Hepatocyte (in vitro differentiated cells): Measurements from ENCODE around the gene HLA-DMB. TPM values are rescaled to one million over a fixed set of nuclear protein-coding genes. Genes with fewer than 3 reads are reported as not detected.

ENCODE experiments used
- DNase-seq: peaks from one replicate; pipeline ENCODE4 v3.0.0-alpha.2; 2016; ENCODE audit warnings: low spot score
- H2AFZ ChIP-seq: fragments of 200-600 bp; sonication (generic); 2 replicates; pipeline ENCODE4 v1.6.0; 2016; ENCODE audit warnings: antibody characterized with exemption, mild to moderate bottlenecking
- H3K27ac ChIP-seq: fragments of 200-600 bp; sonication (generic); 2 replicates; pipeline ENCODE4 v1.5.1; 2016; ENCODE audit warnings: mild to moderate bottlenecking
- H3K27me3 ChIP-seq: fragments of 200-600 bp; sonication (generic); 2 replicates; pipeline ENCODE4 v1.6.1; 2016
- H3K36me3 ChIP-seq: fragments of 200-600 bp; sonication (generic); replicated peaks from 2 replicates; pipeline ENCODE4 v1.5.1; 2016; ENCODE audit warnings: low read depth; ENCODE audit not compliant: insufficient read depth
- H3K4me1 ChIP-seq: fragments of 200-600 bp; sonication (generic); 2 replicates; pipeline ENCODE4 v1.5.1; 2016; ENCODE audit warnings: mild to moderate bottlenecking, moderate library complexity; ENCODE audit not compliant: insufficient read depth
- H3K4me2 ChIP-seq: fragments of 200-600 bp; sonication (generic); 2 replicates; pipeline ENCODE4 v1.6.0; 2016
- H3K4me3 ChIP-seq: fragments of 200-600 bp; sonication (generic); 2 replicates; pipeline ENCODE4 v1.5.1; 2016; ENCODE audit warnings: mild to moderate bottlenecking
- H3K79me2 ChIP-seq: fragments of 200-600 bp; sonication (generic); 2 replicates; pipeline ENCODE4 v1.6.0; 2017; ENCODE audit warnings: mild to moderate bottlenecking
- H3K9me2 ChIP-seq: fragments of 200-600 bp; sonication (generic); replicated peaks from 2 replicates; pipeline ENCODE4 v1.6.0; 2017; ENCODE audit warnings: mild to moderate bottlenecking; ENCODE audit not compliant: insufficient read depth
- H3K9me3 ChIP-seq: fragments of 200-600 bp; sonication (generic); 2 replicates; pipeline ENCODE4 v1.5.1; 2016; ENCODE audit warnings: low read depth, mild to moderate bottlenecking
- H4K20me1 ChIP-seq: fragments of 200-600 bp; sonication (generic); 2 replicates; pipeline ENCODE4 v1.6.0; 2016; ENCODE audit warnings: mild to moderate bottlenecking; ENCODE audit not compliant: insufficient read depth, poor library complexity, severe bottlenecking
- EZH2 ChIP-seq: fragments of 200-600 bp; sonication (generic); IDR thresholded peaks from 2 replicates; pipeline ENCODE4 v1.6.1; 2016; ENCODE audit warnings: antibody characterized with exemption, mild to moderate bottlenecking, borderline replicate concordance
- EZH2phosphoT487 ChIP-seq: fragments of 200-600 bp; sonication (generic); IDR thresholded peaks from one replicate; pipeline ENCODE4 v1.6.1; 2018; ENCODE audit warnings: antibody characterized with exemption, mild to moderate bottlenecking, low read depth, moderate library complexity; ENCODE audit not compliant: unreplicated experiment, severe bottlenecking
- WGBS: methylation state at CpG from one replicate; pipeline ENCODE4 v1.1.6; 2016; ENCODE audit warnings: low lambda C conversion rate; ENCODE audit errors: missing lambda C conversion rate; 5-methylcytosine and 5-hydroxymethylcytosine counted together
- polyA plus RNA-seq: library from polyadenylated mRNA; unstranded; fragments of >200 nt; fragmentation: Nextera tagmentation; extraction: Ambion mirVana; gene quantifications from 2 replicates; pipeline ENCODE4 v1.2.1, GENCODE V29; 2016
- total RNA-seq: library from RNA; depleted of rRNA; stranded (reverse); fragments of >200 nt; gene quantifications from 2 replicates; pipeline ENCODE4 v1.2.3, GENCODE V29; 2014
- TF ChIP-seq, protein P1 (sequence below): fragments of 200-600 bp; sonication (generic); IDR thresholded peaks from 2 replicates; pipeline ENCODE4 v1.5.1; 2016; ENCODE audit warnings: antibody characterized with exemption, mild to moderate bottlenecking; ENCODE audit not compliant: poor library complexity

The HLA-DMB gene
- total and polyA plus RNA-seq, 2 experiments from 2014 or later, result 1.00 to 1.7 TPM

DNA sequence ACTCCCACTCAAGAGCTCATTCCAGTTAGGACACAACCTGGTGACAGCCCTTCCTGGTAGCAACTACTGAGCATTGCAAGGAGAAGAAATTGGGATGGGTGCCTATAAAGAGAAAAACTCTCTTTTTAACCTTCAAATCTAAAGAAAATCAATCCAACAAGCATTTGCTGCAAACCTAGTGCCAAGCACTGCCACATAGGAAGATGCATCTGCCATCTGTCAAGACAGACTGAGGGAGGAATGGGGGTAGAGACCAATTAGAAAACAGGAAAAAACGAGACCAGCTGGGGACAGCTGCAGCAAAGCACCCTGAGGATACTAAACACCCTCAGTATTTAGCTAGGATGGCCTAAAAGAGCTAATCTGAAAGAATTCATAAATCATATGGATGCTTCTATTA, 27.9 kb downstream of the HLA-DMB start:
- Histone ChIP-seq H3K27me3 (peaks cover 12% of the 10 kb centered on the region), H4K20me1 (no peaks in the 10 kb centered on the region), H3K4me1 (no peaks in the 10 kb centered on the region), H3K79me2 (no peaks in the 10 kb centered on the region), H3K9me3 (no peaks in the 10 kb centered on the region), H3K27ac (no peak overlapping the region), H3K36me3 (no peaks in the 10 kb centered on the region), H3K9me2 (no peaks in the 10 kb centered on the region), H2AFZ (no peak overlapping the region), H3K4me3 (no peak overlapping the region), H3K4me2 (no peak overlapping the region)
- TF ChIP-seq EZH2phosphoT487 (no peak), EZH2 (no peak)
- TF ChIP-seq, protein P1, sequence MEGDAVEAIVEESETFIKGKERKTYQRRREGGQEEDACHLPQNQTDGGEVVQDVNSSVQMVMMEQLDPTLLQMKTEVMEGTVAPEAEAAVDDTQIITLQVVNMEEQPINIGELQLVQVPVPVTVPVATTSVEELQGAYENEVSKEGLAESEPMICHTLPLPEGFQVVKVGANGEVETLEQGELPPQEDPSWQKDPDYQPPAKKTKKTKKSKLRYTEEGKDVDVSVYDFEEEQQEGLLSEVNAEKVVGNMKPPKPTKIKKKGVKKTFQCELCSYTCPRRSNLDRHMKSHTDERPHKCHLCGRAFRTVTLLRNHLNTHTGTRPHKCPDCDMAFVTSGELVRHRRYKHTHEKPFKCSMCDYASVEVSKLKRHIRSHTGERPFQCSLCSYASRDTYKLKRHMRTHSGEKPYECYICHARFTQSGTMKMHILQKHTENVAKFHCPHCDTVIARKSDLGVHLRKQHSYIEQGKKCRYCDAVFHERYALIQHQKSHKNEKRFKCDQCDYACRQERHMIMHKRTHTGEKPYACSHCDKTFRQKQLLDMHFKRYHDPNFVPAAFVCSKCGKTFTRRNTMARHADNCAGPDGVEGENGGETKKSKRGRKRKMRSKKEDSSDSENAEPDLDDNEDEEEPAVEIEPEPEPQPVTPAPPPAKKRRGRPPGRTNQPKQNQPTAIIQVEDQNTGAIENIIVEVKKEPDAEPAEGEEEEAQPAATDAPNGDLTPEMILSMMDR, result no peak
- WGBS, result 78% methylated on average over 1 of the region's 1 CpG
- no peak for DNase-seq

DNA sequence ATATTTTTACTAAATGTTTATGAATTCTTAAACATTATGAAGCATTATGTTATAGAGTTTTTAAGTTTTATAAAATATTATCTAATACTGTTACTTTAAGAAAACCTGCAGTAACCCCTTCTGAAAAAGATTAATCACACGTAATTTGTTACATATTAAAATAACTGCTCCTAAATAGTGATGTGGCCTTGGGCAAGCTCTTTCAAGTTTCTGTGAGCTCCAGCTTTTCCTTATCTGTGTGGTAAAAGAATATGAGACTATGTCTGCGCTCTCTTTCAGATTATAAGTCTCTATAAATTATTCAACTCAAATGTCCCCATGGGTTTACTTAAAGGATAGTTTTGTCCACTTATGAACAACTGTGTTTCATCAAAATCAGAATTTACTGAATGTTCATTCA, 31.9 kb downstream of the HLA-DMB start:
- Histone ChIP-seq H3K27me3 (peaks cover 4% of the 10 kb centered on the region), H3K9me3 (no peaks in the 10 kb centered on the region), H3K4me2 (no peak overlapping the region), H4K20me1 (no peaks in the 10 kb centered on the region), H3K4me3 (no peak overlapping the region), H3K27ac (no peak overlapping the region), H2AFZ (no peak overlapping the region), H3K9me2 (no peaks in the 10 kb centered on the region), H3K79me2 (no peaks in the 10 kb centered on the region), H3K36me3 (no peaks in the 10 kb centered on the region), H3K4me1 (no peaks in the 10 kb centered on the region)
- whole genome bisulfite sequencing, result 64% methylated on average over 2 of the region's 2 CpGs
- no peak for TF ChIP-seq EZH2phosphoT487
- TF ChIP-seq, protein P1, result no peak
- TF ChIP-seq EZH2, result no peak
- no peak for DNase-seq

DNA sequence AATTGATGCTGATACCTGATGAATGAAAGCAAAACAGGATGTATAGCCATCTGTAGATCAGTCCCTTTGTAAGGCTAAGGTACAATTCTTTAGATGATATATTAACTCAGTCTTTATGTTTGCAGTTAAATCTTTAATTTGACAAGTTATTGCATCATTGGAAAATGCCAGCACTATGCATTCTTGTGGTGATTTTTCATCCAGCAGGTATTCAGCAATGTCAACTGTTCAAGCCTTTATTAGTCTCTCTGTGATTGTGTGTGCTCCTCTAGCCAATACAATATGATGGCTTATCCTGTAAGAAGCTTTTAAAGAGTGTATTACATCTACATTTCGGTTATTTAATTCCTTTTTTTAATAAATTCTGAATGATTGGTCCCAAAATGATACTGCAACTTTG, 34.3 kb downstream of the HLA-DMB start:
- H3K27me3 ChIP-seq, result no peaks in the 10 kb centered on the region
- no peaks in the 10 kb centered on the region for H3K36me3 ChIP-seq
- no peak overlapping the region for H3K27ac ChIP-seq
- no peaks in the 10 kb centered on the region for H3K9me3 ChIP-seq
- H2AFZ ChIP-seq, result no peak overlapping the region
- no peak overlapping the region for H3K4me3 ChIP-seq
- H3K79me2 ChIP-seq, result no peaks in the 10 kb centered on the region
- no peak for DNase-seq
- no peaks in the 10 kb centered on the region for H3K9me2 ChIP-seq
- TF ChIP-seq EZH2phosphoT487 (no peak), EZH2 (no peak)
- no peaks in the 10 kb centered on the region for H4K20me1 ChIP-seq
- H3K4me1 ChIP-seq, result no peaks in the 10 kb centered on the region
- 71% methylated on average over 1 of the region's 1 CpG for WGBS
- H3K4me2 ChIP-seq, result no peak overlapping the region

DNA sequence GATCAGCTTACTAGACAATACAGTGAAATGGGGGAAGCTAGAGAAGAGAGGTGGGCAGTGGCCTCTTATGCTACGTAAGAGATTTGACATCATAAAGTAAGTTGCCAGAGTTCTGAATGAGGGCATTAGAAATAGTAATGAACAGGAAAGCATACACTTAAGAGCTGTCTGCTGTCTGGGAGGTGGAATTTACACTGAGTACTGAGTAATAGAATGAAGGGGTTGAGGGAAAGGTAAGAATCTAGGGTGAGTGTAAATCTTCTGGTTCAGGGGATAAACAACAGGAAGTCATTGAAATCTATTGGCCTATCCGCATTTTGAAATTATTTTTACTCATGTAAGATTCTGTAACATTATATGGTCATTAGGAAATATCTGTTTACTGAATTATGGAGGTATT, 35.8 kb downstream of the HLA-DMB start:
- Histone ChIP-seq H2AFZ (no peak overlapping the region), H3K4me1 (no peaks in the 10 kb centered on the region), H3K79me2 (no peaks in the 10 kb centered on the region), H3K9me2 (no peaks in the 10 kb centered on the region), H3K9me3 (no peaks in the 10 kb centered on the region), H4K20me1 (no peaks in the 10 kb centered on the region), H3K27ac (no peak overlapping the region), H3K36me3 (no peaks in the 10 kb centered on the region), H3K4me2 (no peak overlapping the region), H3K27me3 (no peaks in the 10 kb centered on the region), H3K4me3 (no peak overlapping the region)
- no peak for DNase-seq
- TF ChIP-seq EZH2phosphoT487, result no peak
- WGBS, result 88% methylated on average over 2 of the region's 2 CpGs
